G401 (cell line): ENCODE data around the gene ALK. TPM values are rescaled to one million over a fixed set of nuclear protein-coding genes. Genes with fewer than 3 reads are reported as not detected.

Experiments used
- DNase-seq: peaks from one replicate; pipeline ENCODE4 v3.0.0-alpha.2; 2015; ENCODE audit warnings: low spot score
- in situ Hi-C: cut with HindIII; loops from 2 replicates; pipeline ENCODE4 v1.10.0; 2016; ENCODE audit warnings: low sequenced_read_pairs, mixed read lengths
- total RNA-seq: library from RNA; depleted of rRNA; stranded (reverse); fragments of >200 nt; shearing (Covaris generic); gene quantifications from 2 replicates; pipeline ENCODE4 v1.2.3, GENCODE V29; 2014

ALK gene
- total RNA-seq, 1 experiment from 2014 or later = not detected

- in situ Hi-C loops = no loop called here
- no peak for DNase-seq
These were observed 223.7 kb downstream of the ALK start for GRCh38 chr2:29697715-29698114.

GRCh38 chr2:29697181-29697580, 224.2 kb downstream of the ALK start:
- no peak for DNase-seq
- in situ Hi-C loops = no loop called here

- DNase-seq = no peak
- in situ Hi-C loops = no loop called here
These were observed 226.6 kb downstream of the ALK start for GRCh38 chr2:29694741-29695140.

GRCh38 chr2:29691391-29691950, 229.9 kb downstream of the ALK start:
- no peak for DNase-seq
- in situ Hi-C loops = no loop called here

- in situ Hi-C loops = no loop called here
- DNase-seq = no peak
These were observed 231.7 kb downstream of the ALK start for GRCh38 chr2:29689666-29690065.

GRCh38 chr2:29688429-29688828, 233.0 kb downstream of the ALK start:
- DNase-seq = no peak
- in situ Hi-C loops = no loop called here

- no peak for DNase-seq
- in situ Hi-C loops = no loop called here
These were observed 234.3 kb downstream of the ALK start for GRCh38 chr2:29687121-29687520.

- DNase-seq = no peak
- in situ Hi-C loops = no loop called here
These were observed 244.4 kb downstream of the ALK start for GRCh38 chr2:29676886-29677453.

GRCh38 chr2:29664578-29664977, 256.8 kb downstream of the ALK start:
- DNase-seq = no peak
- in situ Hi-C loops = no loop called here

- in situ Hi-C loops = no loop called here
- no peak for DNase-seq
These were observed 258.1 kb downstream of the ALK start for GRCh38 chr2:29663268-29663667.

- no peak for DNase-seq
- in situ Hi-C loops = no loop called here
These were observed 258.5 kb downstream of the ALK start for GRCh38 chr2:29662861-29663260.

- no peak for DNase-seq
- in situ Hi-C loops = no loop called here
These were observed 261.2 kb downstream of the ALK start for GRCh38 chr2:29660201-29660600.

- in situ Hi-C loops = no loop called here
These were observed 262.2 kb downstream of the ALK start for GRCh38 chr2:29659178-29659577.

GRCh38 chr2:29657674-29658073, 263.7 kb downstream of the ALK start:
- DNase-seq = peak; percentile 23

More at GRCh38 chr2:29659178-29659577, 262.2 kb downstream of the ALK start:
- no peak for DNase-seq

GRCh38 chr2:29655391-29656086, 265.8 kb downstream of the ALK start:
- DNase-seq = no peak
- in situ Hi-C loops = no loop called here

More at GRCh38 chr2:29657674-29658073, 263.7 kb downstream of the ALK start:
- in situ Hi-C loops = no loop called here

GRCh38 chr2:29650631-29651097, 270.7 kb downstream of the ALK start:
- in situ Hi-C loops = no loop called here
- DNase-seq = no peak

GRCh38 chr2:29644949-29645348, 276.4 kb downstream of the ALK start:
- DNase-seq = no peak
- in situ Hi-C loops = no loop called here

GRCh38 chr2:29643196-29643595, 278.2 kb downstream of the ALK start:
- DNase-seq = no peak
- in situ Hi-C loops = no loop called here

GRCh38 chr2:29640360-29640759, 281.0 kb downstream of the ALK start:
- in situ Hi-C loops = no loop called here
- no peak for DNase-seq

GRCh38 chr2:29638641-29639040, 282.7 kb downstream of the ALK start:
- in situ Hi-C loops = no loop called here
- no peak for DNase-seq

- in situ Hi-C loops = no loop called here
These were observed 286.5 kb downstream of the ALK start for GRCh38 chr2:29634916-29635315.

More at GRCh38 chr2:29634916-29635315, 286.5 kb downstream of the ALK start:
- no peak for DNase-seq
